Stomach smooth muscle (tissue), 2 donors: ENCODE results near the gene MAVS.
"Not testable (repeated sequence)": the region's sequence is repeated elsewhere in the genome, so short reads cannot be mapped to it uniquely, and the experiment has no call there.

Source experiments
- H3K27ac ChIP-seq: one replicate; pipeline ENCODE4 v1.7.0; 2013; ENCODE audit warnings: mild to moderate bottlenecking, low read length, inconsistent platforms
- H3K27me3 ChIP-seq, 2 donors: one replicate each; pipeline ENCODE4 v1.7.0; 2013; ENCODE audit warnings: low read length in 2 of 2; ENCODE audit not compliant: insufficient read depth in 2 of 2, control insufficient read depth in 1 of 2
- H3K36me3 ChIP-seq, 2 donors: one replicate each; pipeline ENCODE4 v1.7.0; 2013; ENCODE audit warnings: low read length in 2 of 2; ENCODE audit not compliant: control insufficient read depth in 2 of 2, insufficient read depth in 2 of 2
- H3K4me1 ChIP-seq: one replicate; pipeline ENCODE4 v1.7.0; 2013; ENCODE audit warnings: low read length; ENCODE audit not compliant: control insufficient read depth, insufficient read depth
- H3K4me3 ChIP-seq, 2 donors: one replicate each; pipeline ENCODE4 v1.7.0; 2013; ENCODE audit warnings: low read length in 2 of 2
- H3K9ac ChIP-seq, 2 donors: one replicate each; pipeline ENCODE4 v1.7.0; 2013; ENCODE audit warnings: low read length in 2 of 2, mild to moderate bottlenecking in 1 of 2
- H3K9me3 ChIP-seq, 2 donors: one replicate each; pipeline ENCODE4 v1.7.0; 2013; ENCODE audit warnings: low read length in 2 of 2; ENCODE audit not compliant: control insufficient read depth in 2 of 2
- donor health status: healthy.
- donor health status: Pancreatic carcinoma.

The MAVS gene

DNA sequence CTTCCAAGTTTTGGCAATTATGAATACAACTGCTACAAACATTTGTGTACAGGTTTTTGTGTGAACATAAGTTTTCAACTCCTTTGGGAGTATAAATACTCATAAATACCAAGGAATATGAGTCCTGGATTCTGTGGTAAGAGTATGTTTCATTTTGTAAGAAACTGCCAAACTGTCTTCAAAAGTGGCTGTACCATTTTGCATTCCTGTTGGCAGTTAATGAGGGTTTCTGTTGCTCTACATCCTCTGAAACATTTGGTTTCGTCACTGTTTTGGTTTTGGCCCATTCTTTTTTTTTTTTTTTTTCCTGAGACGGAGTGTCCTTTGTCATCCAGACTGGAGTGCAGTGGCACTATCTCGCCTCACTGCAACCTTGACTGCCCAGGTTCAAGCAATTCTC lies 17.8 kb upstream of the MAVS start:
- H3K4me1 ChIP-seq = no peaks in the 10 kb centered on the region
- H3K9ac ChIP-seq = no peak overlapping the region
- peaks cover 22 to 28% of the 10 kb centered on the region in 2 donors for H3K36me3 ChIP-seq

DNA sequence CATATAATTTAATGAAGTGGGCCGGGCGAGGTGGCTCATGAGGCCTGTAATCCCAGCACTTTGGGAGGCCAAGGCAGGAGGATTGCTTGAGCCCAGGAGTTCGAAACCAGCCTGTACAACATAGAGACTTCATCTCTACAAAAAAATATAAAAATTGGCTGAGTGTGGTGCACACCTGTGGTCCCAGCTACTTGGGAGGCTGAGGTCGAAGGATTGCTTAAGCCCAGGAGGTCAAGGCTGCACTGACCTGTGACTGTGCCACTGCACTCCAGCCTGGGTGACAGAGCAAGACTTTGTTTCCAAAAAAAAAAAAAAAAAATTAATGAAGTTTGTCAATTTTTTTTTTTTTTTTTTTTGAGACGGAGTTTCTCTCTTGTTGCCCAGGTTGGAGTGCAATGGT lies 16.7 kb upstream of the MAVS start:
- H3K4me3 ChIP-seq, H3K27ac ChIP-seq, H3K4me1 ChIP-seq, H3K27me3 ChIP-seq, H3K9me3 ChIP-seq, H3K9ac ChIP-seq: not testable (repeated sequence)
- peaks cover 14 to 20% of the 10 kb centered on the region in 2 donors for H3K36me3 ChIP-seq

More for the DNA sequence above, 17.8 kb upstream of the MAVS start:
- no peak overlapping the region for H3K27ac ChIP-seq
- H3K9me3 ChIP-seq = no peaks in the 10 kb centered on the region
- H3K27me3 ChIP-seq = no peaks in the 10 kb centered on the region
- H3K4me3 ChIP-seq = no peak overlapping the region

- Histone ChIP-seq H3K27me3 (no peaks in the 10 kb centered on the region), H3K27ac (no peak overlapping the region), H3K9ac (no peak overlapping the region), H3K4me3 (no peak overlapping the region), H3K4me1 (no peaks in the 10 kb centered on the region), H3K36me3 (no peaks in the 10 kb centered on the region), H3K9me3 (no peaks in the 10 kb centered on the region)
Observed at GRCh38 chr20:3836132-3836531, 10.5 kb upstream of the MAVS start.

DNA sequence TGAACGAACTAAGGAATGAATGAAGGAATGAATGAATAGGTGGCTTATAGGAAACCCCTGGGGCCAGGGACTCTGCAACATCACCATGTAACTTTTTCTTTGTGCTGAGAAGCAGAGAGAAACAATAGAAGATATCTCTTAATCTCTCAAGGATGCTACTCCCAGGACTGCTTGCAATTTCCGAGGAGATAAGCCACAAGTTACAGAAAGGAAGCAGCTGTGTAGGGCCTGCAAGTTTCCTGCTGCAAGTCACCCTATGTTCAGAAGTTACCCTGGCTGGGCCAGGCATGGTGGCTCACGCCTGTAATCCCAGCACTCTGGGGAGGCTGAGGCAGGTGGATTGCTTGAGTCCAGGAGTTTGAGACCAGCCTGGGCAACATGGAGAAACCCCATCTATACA lies 7.3 kb upstream of the MAVS start:
- no peaks in the 10 kb centered on the region for H3K36me3 ChIP-seq
- H3K4me3 ChIP-seq = no peak overlapping the region
- H3K4me1 ChIP-seq = no peaks in the 10 kb centered on the region
- H3K9ac ChIP-seq = no peak overlapping the region
- H3K27me3 ChIP-seq = no peaks in the 10 kb centered on the region
- H3K27ac ChIP-seq = no peak overlapping the region
- no peaks in the 10 kb centered on the region for H3K9me3 ChIP-seq

GRCh38 chr20:3840201-3840600 lies 6.4 kb upstream of the MAVS start:
- not testable (repeated sequence) for H3K9me3 ChIP-seq, H3K36me3 ChIP-seq, H3K9ac ChIP-seq, H3K4me1 ChIP-seq, H3K4me3 ChIP-seq, H3K27ac ChIP-seq, H3K27me3 ChIP-seq

DNA sequence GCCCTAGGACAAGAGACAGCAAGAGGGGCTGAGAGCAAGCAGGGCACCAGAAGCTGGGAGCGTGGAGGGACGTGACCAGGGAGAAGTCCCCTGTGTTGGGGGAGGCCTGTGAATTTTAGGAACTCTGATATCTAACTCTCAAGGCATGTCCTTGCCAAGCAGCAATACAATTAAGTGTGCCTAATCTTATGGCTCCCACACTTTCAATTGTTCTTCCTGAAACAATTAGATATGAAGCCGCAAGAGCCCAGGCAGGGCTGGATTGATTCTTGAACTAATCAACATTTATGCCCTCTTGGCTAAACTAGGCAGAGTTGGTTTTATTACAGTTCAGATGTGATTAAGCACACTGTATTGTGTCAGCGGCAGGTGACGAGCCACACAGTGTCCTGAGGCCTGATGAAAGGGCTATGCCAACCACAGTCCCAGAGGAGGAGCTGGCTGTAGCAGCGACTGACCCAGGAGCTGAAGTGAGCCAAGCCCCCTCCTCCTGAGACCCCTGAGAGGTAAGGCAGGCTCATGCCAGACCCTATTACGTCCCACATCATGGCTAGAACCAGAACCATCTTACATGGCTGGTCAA lies 4.2 kb upstream of the MAVS start:
- H3K9ac ChIP-seq = no peak overlapping the region
- no peak overlapping the region for H3K27ac ChIP-seq

GRCh38 chr20:3843490-3843889 lies 3.1 kb upstream of the MAVS start:
- no peaks in the 10 kb centered on the region for H3K36me3 ChIP-seq
- H3K4me1 ChIP-seq = peaks cover 13% of the 10 kb centered on the region
- no peaks in the 10 kb centered on the region for H3K27me3 ChIP-seq
- H3K4me3 ChIP-seq = no peak overlapping the region
- no peak overlapping the region for H3K9ac ChIP-seq
- H3K9me3 ChIP-seq = no peaks in the 10 kb centered on the region
- H3K27ac ChIP-seq = no peak overlapping the region

More for the DNA sequence above, 4.2 kb upstream of the MAVS start:
- H3K27me3 ChIP-seq = no peaks in the 10 kb centered on the region
- no peaks in the 10 kb centered on the region for H3K36me3 ChIP-seq
- H3K4me3 ChIP-seq = no peak overlapping the region
- no peaks in the 10 kb centered on the region for H3K9me3 ChIP-seq
- peaks cover 8% of the 10 kb centered on the region for H3K4me1 ChIP-seq

- H3K9me3 ChIP-seq, H3K27ac ChIP-seq, H3K4me3 ChIP-seq, H3K9ac ChIP-seq, H3K36me3 ChIP-seq, H3K27me3 ChIP-seq: not testable (repeated sequence)
- H3K4me1 ChIP-seq = peaks cover 13% of the 10 kb centered on the region
Observed at GRCh38 chr20:3843990-3844619, 2.5 kb upstream of the MAVS start.

DNA sequence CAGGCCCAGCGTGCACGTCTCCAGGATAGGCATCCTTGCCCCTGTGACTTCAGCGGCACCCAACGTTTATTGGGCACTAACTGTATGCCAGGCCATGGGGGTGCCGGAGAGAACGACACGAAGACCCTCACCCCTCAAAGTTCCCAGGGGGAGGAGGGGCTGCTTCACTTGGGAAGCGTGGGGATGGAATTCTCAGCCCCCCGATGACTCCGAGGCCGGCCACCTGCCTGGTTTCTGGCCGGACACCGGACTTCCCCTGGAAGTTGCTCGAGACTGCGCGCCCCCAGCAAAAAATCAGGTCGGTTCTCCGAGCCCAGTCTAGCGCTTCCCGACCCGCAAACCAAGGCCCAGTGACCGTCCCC lies 275 bp upstream of the MAVS start:
- Histone ChIP-seq H3K27ac (peak overlapping the region; percentile 86), H3K27me3 (no peaks in the 10 kb centered on the region), H3K9me3 (no peaks in the 10 kb centered on the region), H3K36me3 (no peaks in the 10 kb centered on the region), H3K9ac (peak overlapping the region; percentile 96 to 98), H3K4me3 (peak overlapping the region; percentile 93 to 94), H3K4me1 (peaks cover 13% of the 10 kb centered on the region)

GRCh38 chr20:3847429-3847940 lies 851 bp downstream of the MAVS start:
- Histone ChIP-seq H3K27me3 (no peaks in the 10 kb centered on the region), H3K9me3 (no peaks in the 10 kb centered on the region), H3K27ac (peak overlapping the region; percentile 86)

DNA sequence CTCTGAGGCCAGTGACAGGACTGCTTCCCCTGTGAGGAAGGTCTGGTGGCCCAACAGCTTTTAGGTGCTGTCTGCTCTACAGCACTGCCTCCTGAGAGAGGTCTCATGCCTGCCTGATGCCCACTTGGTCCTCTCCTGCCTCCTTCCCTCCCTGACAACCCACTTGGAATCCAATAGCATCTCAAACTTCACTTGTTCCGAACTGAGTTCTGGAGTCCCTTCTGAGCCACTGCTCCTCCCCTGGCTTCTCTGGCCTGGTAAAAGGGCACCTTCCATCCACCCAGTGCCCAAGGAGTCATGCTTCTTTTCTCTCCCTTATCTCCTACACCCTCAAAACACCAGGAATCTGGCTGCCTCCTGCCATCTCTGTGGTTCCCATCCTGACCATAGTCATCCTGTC lies 1.9 kb downstream of the MAVS start:
- no peak overlapping the region for H3K27ac ChIP-seq
- H3K9ac ChIP-seq = peak overlapping the region in 1 of 2 donors; percentile 21
- no peak overlapping the region for H3K4me3 ChIP-seq
- no peaks in the 10 kb centered on the region for H3K27me3 ChIP-seq
- no peaks in the 10 kb centered on the region for H3K9me3 ChIP-seq
- H3K4me1 ChIP-seq = peaks cover 13% of the 10 kb centered on the region
- no peaks in the 10 kb centered on the region for H3K36me3 ChIP-seq

More at GRCh38 chr20:3847429-3847940, 851 bp downstream of the MAVS start:
- Histone ChIP-seq H3K9ac (peak overlapping the region; percentile 90 to 98), H3K4me1 (peaks cover 13% of the 10 kb centered on the region), H3K36me3 (no peaks in the 10 kb centered on the region), H3K4me3 (peak overlapping the region; percentile 93 to 94)
